Thyroid gland (tissue), 4 donors: ENCODE data around the gene DAPK3. TPM values are rescaled to one million over a fixed set of nuclear protein-coding genes. Genes with fewer than 3 reads are reported as not detected.
A peak's percentile ranks its signal among the peaks of the same experiment; 100 is the strongest.
"Not testable (repeated sequence)": the region's sequence is repeated elsewhere in the genome, so short reads cannot be mapped to it uniquely, and the experiment has no call there.

Experiments
- DNase-seq, 2 donors: peaks; one replicate each; pipeline ENCODE4 v3.0.0-alpha.2; 2019
- H3K27ac ChIP-seq, 3 donors: fragments of 200-600 bp; sonication (generic); 1 replicate in 2 of 3; 2 replicates in 1 of 3; pipeline ENCODE4 v1.5.1; 2016 to 2019; ENCODE audit warnings: mild to moderate bottlenecking in 1 of 3, moderate library complexity in 1 of 3
- H3K27me3 ChIP-seq: fragments of 200-600 bp; sonication (generic); one replicate; pipeline ENCODE4 v1.5.1; 2019
- H3K36me3 ChIP-seq, 2 donors: fragments of 200-600 bp; sonication (generic); one replicate each; pipeline ENCODE4 v1.5.1; 2016 to 2019
- H3K4me1 ChIP-seq, 2 donors: fragments of 200-600 bp; sonication (generic); one replicate each; pipeline ENCODE4 v1.5.1; 2017 to 2019
- H3K4me3 ChIP-seq, 3 donors: fragments of 200-600 bp; sonication (generic); replicated peaks in 1 of 3; 1 replicate in 2 of 3; 2 replicates in 1 of 3; pipeline ENCODE4 v1.5.1; 2016; ENCODE audit warnings: mild to moderate bottlenecking in 1 of 3
- H3K9me3 ChIP-seq: fragments of 200-600 bp; sonication (generic); one replicate; pipeline ENCODE4 v1.5.1; 2017
- POLR2A ChIP-seq, 2 donors: fragments of 450-650 bp; IDR thresholded peaks; one replicate each; pipeline ENCODE4 v1.6.1; 2017; ENCODE audit warnings: antibody characterized with exemption in 2 of 2, mild to moderate bottlenecking in 2 of 2, moderate library complexity in 1 of 2
- WGBS, 2 donors: methylation state at CpG; one replicate each; pipeline ENCODE4 v1.1.5; 2017; 5-methylcytosine and 5-hydroxymethylcytosine counted together
- intact Hi-C: fragments of 100-400 bp; cut with DNase I; formaldehyde crosslinking; loops from one replicate; pipeline ENCODE4 v1.15.1; 2023
- total RNA-seq, 4 donors: library from RNA; depleted of rRNA; stranded (reverse); fragments of >200 nt; gene quantifications; one replicate each; pipeline ENCODE4 v1.2.3, GENCODE V29; 2016
- TF ChIP-seq, protein P1 (sequence below), 6 experiments: fragments of 200-600 bp in 3 of 6; fragments of 450-650 bp in 3 of 6; sonication (generic) in 3 of 6; IDR thresholded peaks; one replicate each; pipeline ENCODE4 v1.5.1; 2016 to 2019; ENCODE audit warnings: antibody characterized with exemption in 6 of 6, mild to moderate bottlenecking in 2 of 6, inconsistent platforms in 1 of 6, moderate library complexity in 1 of 6

Gene DAPK3
- total RNA-seq, 4 donors from 2014 or later: 29.6 to 61.7 (median 40.3) TPM

GRCh38 chr19:4009990-4010807, 39.3 kb upstream of the DAPK3 start:
- H3K9me3 ChIP-seq: no peaks in the 10 kb centered on the region
- H3K27me3 ChIP-seq: no peaks in the 10 kb centered on the region
- H3K4me3 ChIP-seq: no peak overlapping the region
- intact Hi-C loops: loop anchor here (10.0 kb wide), 1 partner anchor 115 kb away; the partner anchor contains the start of gene MAP2K2
- WGBS, 2 donors: 76 to 82% methylated on average over 11 to 15 of the region's 24 CpGs
- no peak overlapping the region for H3K27ac ChIP-seq
- H3K4me1 ChIP-seq: peaks cover 13 to 25% of the 10 kb centered on the region in 2 donors
- no peak for DNase-seq
- TF ChIP-seq, protein P1, sequence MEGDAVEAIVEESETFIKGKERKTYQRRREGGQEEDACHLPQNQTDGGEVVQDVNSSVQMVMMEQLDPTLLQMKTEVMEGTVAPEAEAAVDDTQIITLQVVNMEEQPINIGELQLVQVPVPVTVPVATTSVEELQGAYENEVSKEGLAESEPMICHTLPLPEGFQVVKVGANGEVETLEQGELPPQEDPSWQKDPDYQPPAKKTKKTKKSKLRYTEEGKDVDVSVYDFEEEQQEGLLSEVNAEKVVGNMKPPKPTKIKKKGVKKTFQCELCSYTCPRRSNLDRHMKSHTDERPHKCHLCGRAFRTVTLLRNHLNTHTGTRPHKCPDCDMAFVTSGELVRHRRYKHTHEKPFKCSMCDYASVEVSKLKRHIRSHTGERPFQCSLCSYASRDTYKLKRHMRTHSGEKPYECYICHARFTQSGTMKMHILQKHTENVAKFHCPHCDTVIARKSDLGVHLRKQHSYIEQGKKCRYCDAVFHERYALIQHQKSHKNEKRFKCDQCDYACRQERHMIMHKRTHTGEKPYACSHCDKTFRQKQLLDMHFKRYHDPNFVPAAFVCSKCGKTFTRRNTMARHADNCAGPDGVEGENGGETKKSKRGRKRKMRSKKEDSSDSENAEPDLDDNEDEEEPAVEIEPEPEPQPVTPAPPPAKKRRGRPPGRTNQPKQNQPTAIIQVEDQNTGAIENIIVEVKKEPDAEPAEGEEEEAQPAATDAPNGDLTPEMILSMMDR (IDR thresholded peaks at IDR 0.05): no peak
- H3K36me3 ChIP-seq: peaks cover 16 to 19% of the 10 kb centered on the region in 2 donors

DNA sequence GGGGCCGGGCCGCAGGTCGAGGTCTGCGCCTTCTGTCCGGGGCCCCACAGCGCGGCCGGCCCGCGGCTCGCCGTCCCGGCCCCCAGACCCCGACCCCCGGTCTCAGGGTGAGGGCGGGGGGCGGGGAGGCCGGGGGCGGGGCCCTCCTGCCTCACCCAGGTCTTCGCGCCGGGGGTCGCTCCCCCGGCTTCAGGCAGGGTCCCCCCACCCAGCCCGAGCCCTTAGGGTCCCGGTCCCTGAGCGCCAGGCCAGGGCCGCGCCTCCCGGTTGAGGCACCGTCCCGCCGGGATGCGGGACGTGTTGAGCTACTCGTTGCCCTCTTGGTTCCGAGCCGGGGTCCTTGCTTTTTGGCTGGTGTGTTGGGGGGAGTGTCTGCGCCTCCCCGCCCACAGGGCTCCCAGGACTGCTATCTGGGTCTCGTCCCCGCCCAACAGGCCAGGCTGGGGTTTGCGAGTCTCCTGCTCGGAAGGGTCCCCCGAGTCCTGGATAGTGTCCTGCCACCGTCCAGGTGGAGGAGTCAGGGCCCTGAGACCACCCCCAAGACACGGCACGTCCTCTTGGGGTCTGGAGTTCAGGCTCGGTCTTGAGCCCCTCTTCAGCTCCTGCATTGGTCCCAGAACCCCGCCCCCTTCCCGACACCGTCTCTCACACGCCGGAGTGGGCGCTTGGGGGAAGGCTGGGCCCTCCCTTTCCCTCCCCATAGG, 37.1 kb upstream of the DAPK3 start:
- intact Hi-C loops: loop anchor here (10.0 kb wide), 1 partner anchor 117 kb away; the partner anchor contains the start of gene MAP2K2
- Histone ChIP-seq H3K27ac (peak overlapping the region; percentile 39 to 80 (median 79)), H3K36me3 (peaks cover 1 to 2% of the 10 kb centered on the region in 2 donors), H3K4me1 (peaks cover 13 to 25% of the 10 kb centered on the region in 2 donors), H3K9me3 (no peaks in the 10 kb centered on the region), H3K4me3 (peak overlapping the region; percentile 35 to 98 (median 63)), H3K27me3 (no peaks in the 10 kb centered on the region)
- TF ChIP-seq POLR2A (IDR thresholded peaks at IDR 0.05): no peak
- TF ChIP-seq, protein P1 (IDR thresholded peaks at IDR 0.05): no peak
- DNase-seq: peak; percentile 30 to 44
- WGBS, 2 donors: 0 to 3% methylated on average over 13 to 23 of the region's 55 CpGs

GRCh38 chr19:4007021-4007835, 36.3 kb upstream of the DAPK3 start, which contains the start of gene PIAS4:
TSS of gene PIAS4 (plus strand) at chr19:4007736. CDS start at chr19:4007761, 25 bp downstream.
- DNase-seq: peak; percentile 96 to 97
- peaks cover 13 to 25% of the 10 kb centered on the region in 2 donors for H3K4me1 ChIP-seq
- no peaks in the 10 kb centered on the region for H3K9me3 ChIP-seq
- 0% methylated on average over 6 to 21 of the region's 91 CpGs for WGBS, 2 donors
- intact Hi-C loops: loop anchor here (10.0 kb wide), 1 partner anchor 118 kb away; the partner anchor contains the start of gene MAP2K2
- H3K27ac ChIP-seq: peak within 1 kb of the TSS; percentile 78 to 84 (median 79)
- H3K27me3 ChIP-seq: no peaks in the 10 kb centered on the region
- peak in 1 of 2 donors; percentile 59 for TF ChIP-seq POLR2A (IDR thresholded peaks at IDR 0.05)
- TF ChIP-seq, protein P1 (IDR thresholded peaks at IDR 0.05): peak in 2 of 6 experiments; percentile 6 to 23
- no peaks in the 10 kb centered on the region for H3K36me3 ChIP-seq
- peak within 1 kb of the TSS; percentile 63 to 98 (median 81) for H3K4me3 ChIP-seq

GRCh38 chr19:4005436-4005835, 34.5 kb upstream of the DAPK3 start:
- not testable (repeated sequence) for H3K36me3 ChIP-seq, H3K4me3 ChIP-seq, H3K9me3 ChIP-seq, DNase-seq, H3K27ac ChIP-seq, H3K27me3 ChIP-seq
- intact Hi-C loops: loop anchor here (10.0 kb wide), 1 partner anchor 119 kb away; the partner anchor contains the start of gene MAP2K2
- WGBS, 2 donors: 95 to 99% methylated on average over 9 of the region's 9 CpGs
- H3K4me1 ChIP-seq: peaks cover 13 to 25% of the 10 kb centered on the region in 2 donors

- 91 to 94% methylated on average over 5 of the region's 5 CpGs for WGBS, 2 donors
- not testable (repeated sequence) for H3K27ac ChIP-seq, H3K9me3 ChIP-seq, H3K4me3 ChIP-seq, H3K4me1 ChIP-seq, DNase-seq, H3K27me3 ChIP-seq, H3K36me3 ChIP-seq
- intact Hi-C loops: loop anchor here (10.0 kb wide), 1 partner anchor 124 kb away; the partner anchor contains the start of gene MAP2K2
These were observed 29.9 kb upstream of the DAPK3 start for GRCh38 chr19:4000798-4001197.

DNA sequence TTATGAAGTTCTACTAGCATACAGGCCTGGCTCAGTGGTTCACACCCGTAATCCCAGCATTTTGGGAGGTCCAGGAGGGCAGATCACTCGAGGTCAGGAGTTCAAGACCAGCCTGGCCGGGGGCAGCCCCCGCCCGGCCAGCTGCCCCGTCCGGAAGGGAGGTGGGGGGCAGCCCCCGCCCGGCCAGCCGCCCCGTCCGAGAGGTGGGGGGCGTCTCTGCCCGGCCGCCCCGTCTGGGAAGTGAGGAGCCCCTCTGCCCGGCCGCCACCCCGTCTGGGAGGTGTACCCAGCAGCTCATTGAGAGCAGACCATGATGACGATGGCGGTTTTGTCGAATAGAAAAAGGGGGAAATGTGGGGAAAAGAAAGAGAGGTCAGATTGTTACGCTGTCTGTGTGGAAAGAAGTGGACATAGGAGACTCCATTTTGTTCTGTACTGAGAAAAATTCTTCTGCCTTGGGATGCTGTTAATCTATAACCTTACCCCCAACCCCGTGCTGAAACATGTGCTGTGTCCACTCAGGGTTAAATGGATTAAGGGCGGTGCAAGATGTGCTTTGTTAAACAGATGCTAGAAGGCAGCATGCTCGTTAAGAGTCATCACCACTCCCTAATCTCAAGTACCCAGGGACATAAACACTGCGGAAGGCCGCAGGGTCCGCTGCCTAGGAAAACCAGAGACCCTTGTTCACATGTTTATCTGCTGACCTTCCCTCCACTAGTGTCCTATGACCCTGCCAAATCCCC, 27.9 kb upstream of the DAPK3 start:
- H3K4me3 ChIP-seq, DNase-seq, H3K9me3 ChIP-seq, H3K4me1 ChIP-seq, H3K36me3 ChIP-seq, H3K27me3 ChIP-seq, intact Hi-C loops, H3K27ac ChIP-seq: not testable (repeated sequence)
- WGBS, 2 donors: 76 to 79% methylated on average over 22 to 29 of the region's 29 CpGs
